Body of pancreas (tissue), 4 donors: ENCODE results near the gene ZNF653. TPM values are rescaled to one million over a fixed set of nuclear protein-coding genes. Genes with fewer than 3 reads are reported as not detected.

Experiments used
- ATAC-seq: fragments of 150-250 bp; one replicate; pipeline ENCODE4 v1.9.1; 2016
- DNase-seq, 4 donors: peaks; one replicate each; pipeline ENCODE4 v3.0.0-alpha.2; 2019
- H3K27ac ChIP-seq, 4 donors: fragments of 200-600 bp; sonication (generic); 1 replicate in 3 of 4; 2 replicates in 1 of 4; pipeline versions ENCODE4 v1.5.1 to v1.6.1; 2016 to 2019; ENCODE audit warnings: mild to moderate bottlenecking in 1 of 4, mixed read lengths in 1 of 4, moderate library complexity in 1 of 4
- H3K27me3 ChIP-seq, 2 donors: fragments of 200-600 bp; sonication (generic); one replicate each; pipeline ENCODE4 v1.6.0; 2016; ENCODE audit warnings: mild to moderate bottlenecking in 1 of 2
- H3K36me3 ChIP-seq, 2 donors: fragments of 200-600 bp; sonication (generic); replicated peaks in 1 of 2; 2 replicates each; pipeline ENCODE4 v1.5.1; 2016; ENCODE audit warnings: low read depth in 2 of 2; ENCODE audit not compliant: insufficient read depth in 1 of 2
- H3K4me1 ChIP-seq: fragments of 200-600 bp; sonication (generic); one replicate; pipeline ENCODE4 v1.6.0; 2016
- H3K4me3 ChIP-seq, 2 donors: fragments of 200-600 bp; sonication (generic); 1 replicate in 1 of 2; 2 replicates in 1 of 2; pipeline ENCODE4 v1.5.1; 2016 to 2019
- H3K9me3 ChIP-seq, 3 donors: fragments of 200-600 bp; sonication (generic); 1 replicate in 2 of 3; 2 replicates in 1 of 3; pipeline ENCODE4 v1.5.1; 2016
- POLR2A ChIP-seq, 3 donors: fragments of 450-650 bp; IDR thresholded peaks; one replicate each; pipeline ENCODE4 v1.6.1; 2016; ENCODE audit warnings: antibody characterized with exemption in 3 of 3, mild to moderate bottlenecking in 2 of 3
- WGBS, 2 donors: methylation state at CpG; one replicate each; pipeline ENCODE4 v1.1.5; 2017; 5-methylcytosine and 5-hydroxymethylcytosine counted together
- intact Hi-C: fragments of 100-400 bp; cut with DNase I; formaldehyde crosslinking; loops from one replicate; pipeline ENCODE4 v1.15.1; 2023
- total RNA-seq, 2 donors: library from RNA; depleted of rRNA; stranded (reverse); fragments of >200 nt; gene quantifications; one replicate each; pipeline ENCODE4 v1.1.0, GENCODE V29; 2016
- TF ChIP-seq, protein P1 (sequence below), 7 experiments: fragments of 450-650 bp in 4 of 7; fragments of 200-600 bp in 3 of 7; sonication (generic) in 3 of 7; IDR thresholded peaks; one replicate each; pipeline ENCODE4 v1.5.1; 2016 to 2019; ENCODE audit warnings: antibody characterized with exemption in 7 of 7

Gene ZNF653
- total RNA-seq, 2 donors from 2014 or later, result 9.6 to 22.1 TPM

DNA sequence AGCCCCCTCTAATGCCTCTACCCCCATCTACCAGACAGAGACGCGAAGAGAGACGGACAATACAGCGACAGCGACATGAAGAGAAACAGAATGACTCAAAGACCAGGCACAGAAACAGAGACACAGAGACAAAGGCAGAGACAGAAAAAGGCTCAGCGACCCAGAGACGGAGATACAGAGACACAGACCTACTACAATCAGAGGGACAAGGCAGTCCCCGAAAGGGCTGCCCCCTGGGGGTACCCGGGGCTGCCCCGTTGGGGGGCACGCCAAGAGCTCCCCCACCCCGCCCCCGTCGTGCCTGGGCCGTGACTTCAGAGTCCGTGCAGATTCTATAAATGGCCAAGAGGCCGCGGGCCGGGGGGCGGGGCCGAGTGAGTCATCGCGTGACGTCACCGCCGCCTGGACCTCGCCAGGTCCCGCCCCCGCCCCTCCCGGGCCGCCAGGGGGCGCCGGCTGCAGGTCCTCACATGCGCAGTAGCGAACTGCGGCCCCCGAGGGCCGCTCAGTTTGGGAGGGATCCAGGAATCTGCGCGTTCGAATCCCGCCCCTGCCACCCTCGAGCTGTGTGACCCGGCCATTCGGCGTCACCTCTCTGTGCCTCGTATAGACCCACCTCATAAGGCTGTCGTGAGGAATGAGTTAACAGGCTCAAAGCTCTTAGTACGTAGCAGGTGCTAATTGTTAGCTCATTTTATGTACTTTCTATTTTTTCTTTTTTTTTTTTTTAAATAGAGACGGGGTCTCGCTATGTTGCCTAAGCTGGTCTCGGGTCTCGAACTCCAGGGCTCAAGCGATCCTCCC, 30.4 kb upstream of the ZNF653 start:
- 12 to 34% methylated on average over 23 to 54 of the region's 54 CpGs for WGBS, 2 donors

DNA sequence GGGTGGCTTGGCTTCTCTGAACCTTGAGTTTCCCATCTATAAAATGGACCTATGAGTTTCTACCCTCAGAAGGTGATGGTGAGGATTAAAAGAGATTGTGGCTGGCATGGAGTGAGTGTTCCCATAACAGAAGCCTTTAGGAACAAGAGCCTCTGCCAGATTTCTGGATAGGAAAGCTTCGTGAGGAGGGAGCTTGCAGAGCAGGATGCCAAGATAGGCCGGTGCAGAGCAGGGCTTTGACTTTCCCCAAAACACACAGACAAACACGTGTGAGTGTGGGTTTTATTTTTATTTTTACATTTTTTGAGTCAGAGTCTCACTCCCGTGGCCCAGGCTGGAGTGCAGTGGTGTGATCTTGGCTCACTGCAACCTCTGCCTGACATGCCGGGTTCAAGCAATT, 29.3 kb upstream of the ZNF653 start:
- WGBS, 2 donors, result 63 to 71% methylated on average over 5 of the region's 5 CpGs
- TF ChIP-seq, protein P1, sequence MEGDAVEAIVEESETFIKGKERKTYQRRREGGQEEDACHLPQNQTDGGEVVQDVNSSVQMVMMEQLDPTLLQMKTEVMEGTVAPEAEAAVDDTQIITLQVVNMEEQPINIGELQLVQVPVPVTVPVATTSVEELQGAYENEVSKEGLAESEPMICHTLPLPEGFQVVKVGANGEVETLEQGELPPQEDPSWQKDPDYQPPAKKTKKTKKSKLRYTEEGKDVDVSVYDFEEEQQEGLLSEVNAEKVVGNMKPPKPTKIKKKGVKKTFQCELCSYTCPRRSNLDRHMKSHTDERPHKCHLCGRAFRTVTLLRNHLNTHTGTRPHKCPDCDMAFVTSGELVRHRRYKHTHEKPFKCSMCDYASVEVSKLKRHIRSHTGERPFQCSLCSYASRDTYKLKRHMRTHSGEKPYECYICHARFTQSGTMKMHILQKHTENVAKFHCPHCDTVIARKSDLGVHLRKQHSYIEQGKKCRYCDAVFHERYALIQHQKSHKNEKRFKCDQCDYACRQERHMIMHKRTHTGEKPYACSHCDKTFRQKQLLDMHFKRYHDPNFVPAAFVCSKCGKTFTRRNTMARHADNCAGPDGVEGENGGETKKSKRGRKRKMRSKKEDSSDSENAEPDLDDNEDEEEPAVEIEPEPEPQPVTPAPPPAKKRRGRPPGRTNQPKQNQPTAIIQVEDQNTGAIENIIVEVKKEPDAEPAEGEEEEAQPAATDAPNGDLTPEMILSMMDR (IDR thresholded peaks at IDR 0.05), result no peak
- TF ChIP-seq POLR2A (IDR thresholded peaks at IDR 0.05), result no peak
- Histone ChIP-seq H3K9me3 (no peaks in the 10 kb centered on the region), H3K4me1 (peaks cover 14% of the 10 kb centered on the region), H3K27me3 (peaks cover 0 to 6% of the 10 kb centered on the region in 2 donors), H3K4me3 (no peak overlapping the region), H3K27ac (no peak overlapping the region), H3K36me3 (no peaks in the 10 kb centered on the region)
- intact Hi-C loops, result no loop called here
- ATAC-seq, result no peak
- no peak for DNase-seq

More for the DNA sequence above, 30.4 kb upstream of the ZNF653 start:
- no peak overlapping the region for H3K4me3 ChIP-seq
- peak in 2 of 3 donors; percentile 41 to 48 for TF ChIP-seq POLR2A (IDR thresholded peaks at IDR 0.05)
- TF ChIP-seq, protein P1 (IDR thresholded peaks at IDR 0.05), result peak; percentile 79 to 98 (median 92)
- peak; percentile 90 to 96 (median 92) for DNase-seq
- peak overlapping the region in 3 of 4 donors; percentile 54 to 66 (median 55) for H3K27ac ChIP-seq
- peak; percentile 93 for ATAC-seq
- peaks cover 15% of the 10 kb centered on the region for H3K4me1 ChIP-seq
- H3K36me3 ChIP-seq, result no peaks in the 10 kb centered on the region
- intact Hi-C loops, result no loop called here
- H3K9me3 ChIP-seq, result no peaks in the 10 kb centered on the region
- peaks cover 0 to 11% of the 10 kb centered on the region in 2 donors for H3K27me3 ChIP-seq

GRCh38 chr19:11534538-11534937, 28.9 kb upstream of the ZNF653 start:
- Histone ChIP-seq H3K27me3 (peaks cover 0 to 4% of the 10 kb centered on the region in 2 donors), H3K9me3 (no peaks in the 10 kb centered on the region), H3K4me3 (no peak overlapping the region), H3K4me1 (peaks cover 13% of the 10 kb centered on the region), H3K36me3 (no peaks in the 10 kb centered on the region), H3K27ac (no peak overlapping the region)
- ATAC-seq (no peak), DNase-seq (no peak)
- 73 to 91% methylated on average over 1 of the region's 1 CpG for WGBS, 2 donors
- TF ChIP-seq POLR2A (IDR thresholded peaks at IDR 0.05), result no peak
- TF ChIP-seq, protein P1 (IDR thresholded peaks at IDR 0.05), result no peak
- intact Hi-C loops, result no loop called here

DNA sequence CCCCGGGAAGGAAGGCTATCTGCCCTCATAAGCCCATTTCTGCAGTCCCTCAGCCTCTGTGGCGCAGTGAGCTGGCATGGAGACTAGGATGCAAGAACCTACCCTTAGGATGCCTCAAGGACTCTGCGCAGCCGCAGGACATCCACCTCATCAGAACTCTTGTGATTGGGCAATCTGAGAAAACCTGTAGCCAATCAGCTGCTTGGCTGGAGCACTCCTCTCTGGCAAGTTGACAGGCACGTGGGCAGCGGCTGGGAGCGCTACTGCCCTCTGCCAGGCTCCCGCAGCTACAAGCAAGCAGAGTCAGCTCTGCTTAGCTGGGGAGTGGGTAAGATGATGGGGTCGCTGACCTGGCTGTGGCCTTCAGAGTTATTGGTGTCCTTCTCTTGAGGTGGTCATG, 24.8 kb upstream of the ZNF653 start:
- ATAC-seq, result peak; percentile 36
- peaks cover 22% of the 10 kb centered on the region for H3K4me1 ChIP-seq
- intact Hi-C loops, result no loop called here
- no peak overlapping the region for H3K27ac ChIP-seq
- no peak overlapping the region for H3K4me3 ChIP-seq
- 10 to 20% methylated on average over 9 of the region's 9 CpGs for WGBS, 2 donors
- no peaks in the 10 kb centered on the region for H3K36me3 ChIP-seq
- H3K9me3 ChIP-seq, result no peaks in the 10 kb centered on the region
- no peaks in the 10 kb centered on the region for H3K27me3 ChIP-seq
- TF ChIP-seq, protein P1 (IDR thresholded peaks at IDR 0.05), result peak in 4 of 7 experiments; percentile 9 to 30 (median 24)
- no peak for TF ChIP-seq POLR2A (IDR thresholded peaks at IDR 0.05)
- peak; percentile 78 to 89 (median 83) for DNase-seq
